Stomach smooth muscle (tissue), 2 donors: ENCODE measurements around the gene LIG1.

Source experiments
- H3K27ac ChIP-seq: one replicate; pipeline ENCODE4 v1.7.0; 2013; ENCODE audit warnings: mild to moderate bottlenecking, low read length, inconsistent platforms
- H3K27me3 ChIP-seq, 2 donors: one replicate each; pipeline ENCODE4 v1.7.0; 2013; ENCODE audit warnings: low read length in 2 of 2; ENCODE audit not compliant: insufficient read depth in 2 of 2, control insufficient read depth in 1 of 2
- H3K36me3 ChIP-seq, 2 donors: one replicate each; pipeline ENCODE4 v1.7.0; 2013; ENCODE audit warnings: low read length in 2 of 2; ENCODE audit not compliant: control insufficient read depth in 2 of 2, insufficient read depth in 2 of 2
- H3K4me1 ChIP-seq: one replicate; pipeline ENCODE4 v1.7.0; 2013; ENCODE audit warnings: low read length; ENCODE audit not compliant: control insufficient read depth, insufficient read depth
- H3K4me3 ChIP-seq, 2 donors: one replicate each; pipeline ENCODE4 v1.7.0; 2013; ENCODE audit warnings: low read length in 2 of 2
- H3K9ac ChIP-seq, 2 donors: one replicate each; pipeline ENCODE4 v1.7.0; 2013; ENCODE audit warnings: low read length in 2 of 2, mild to moderate bottlenecking in 1 of 2
- H3K9me3 ChIP-seq, 2 donors: one replicate each; pipeline ENCODE4 v1.7.0; 2013; ENCODE audit warnings: low read length in 2 of 2; ENCODE audit not compliant: control insufficient read depth in 2 of 2
- donor health status: healthy.
- donor health status: Pancreatic carcinoma.

The LIG1 gene

DNA sequence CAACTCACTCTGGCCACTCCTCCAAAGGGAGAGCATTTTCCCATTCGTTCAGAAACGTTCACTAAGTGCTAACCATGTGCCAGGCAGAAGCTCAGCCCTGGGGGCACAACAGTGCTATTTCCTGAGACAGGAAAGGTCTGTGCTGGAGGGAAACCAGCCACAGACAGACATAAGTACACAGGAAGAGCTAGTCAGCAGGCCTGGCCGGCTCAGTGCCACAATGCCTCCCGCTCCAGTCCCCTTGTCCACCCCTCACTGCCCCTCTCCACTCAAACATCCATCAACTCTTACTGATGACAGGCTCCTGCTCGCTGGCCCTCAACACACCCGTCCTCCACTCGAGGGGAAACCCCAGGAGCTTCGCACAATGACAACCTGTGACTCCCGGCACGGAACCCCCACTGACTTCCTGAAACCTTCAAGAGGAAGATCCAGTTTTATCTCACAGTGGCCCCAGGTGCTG, 48.2 kb downstream of the LIG1 start:
- no peak overlapping the region for H3K9ac ChIP-seq
- H3K4me3 ChIP-seq = no peak overlapping the region
- H3K27me3 ChIP-seq = no peaks in the 10 kb centered on the region
- no peak overlapping the region for H3K27ac ChIP-seq
- peaks cover 4% of the 10 kb centered on the region for H3K4me1 ChIP-seq
- no peaks in the 10 kb centered on the region for H3K36me3 ChIP-seq
- no peaks in the 10 kb centered on the region for H3K9me3 ChIP-seq

- Histone ChIP-seq H3K36me3 (no peaks in the 10 kb centered on the region), H3K27ac (no peak overlapping the region), H3K9me3 (no peaks in the 10 kb centered on the region), H3K4me1 (peaks cover 4% of the 10 kb centered on the region), H3K4me3 (no peak overlapping the region), H3K27me3 (no peaks in the 10 kb centered on the region), H3K9ac (no peak overlapping the region)
Observed at GRCh38 chr19:48121066-48121465, 49.1 kb downstream of the LIG1 start.

GRCh38 chr19:48120505-48120904, 49.6 kb downstream of the LIG1 start:
- Histone ChIP-seq H3K4me1 (peaks cover 4% of the 10 kb centered on the region), H3K36me3 (no peaks in the 10 kb centered on the region), H3K9me3 (no peaks in the 10 kb centered on the region), H3K27ac (no peak overlapping the region), H3K27me3 (no peaks in the 10 kb centered on the region), H3K4me3 (no peak overlapping the region), H3K9ac (no peak overlapping the region)

- Histone ChIP-seq H3K9me3 (no peaks in the 10 kb centered on the region), H3K4me1 (peaks cover 4% of the 10 kb centered on the region), H3K27me3 (no peaks in the 10 kb centered on the region), H3K9ac (no peak overlapping the region), H3K27ac (no peak overlapping the region), H3K36me3 (no peaks in the 10 kb centered on the region), H3K4me3 (no peak overlapping the region)
Observed at GRCh38 chr19:48118131-48118517, 52.0 kb downstream of the LIG1 start.

- H3K4me1 ChIP-seq = peaks cover 4% of the 10 kb centered on the region
- no peaks in the 10 kb centered on the region for H3K27me3 ChIP-seq
- H3K4me3 ChIP-seq = no peak overlapping the region
- no peaks in the 10 kb centered on the region for H3K9me3 ChIP-seq
- no peak overlapping the region for H3K9ac ChIP-seq
- no peaks in the 10 kb centered on the region for H3K36me3 ChIP-seq
- no peak overlapping the region for H3K27ac ChIP-seq
Observed at GRCh38 chr19:48117515-48118130, 52.5 kb downstream of the LIG1 start.

DNA sequence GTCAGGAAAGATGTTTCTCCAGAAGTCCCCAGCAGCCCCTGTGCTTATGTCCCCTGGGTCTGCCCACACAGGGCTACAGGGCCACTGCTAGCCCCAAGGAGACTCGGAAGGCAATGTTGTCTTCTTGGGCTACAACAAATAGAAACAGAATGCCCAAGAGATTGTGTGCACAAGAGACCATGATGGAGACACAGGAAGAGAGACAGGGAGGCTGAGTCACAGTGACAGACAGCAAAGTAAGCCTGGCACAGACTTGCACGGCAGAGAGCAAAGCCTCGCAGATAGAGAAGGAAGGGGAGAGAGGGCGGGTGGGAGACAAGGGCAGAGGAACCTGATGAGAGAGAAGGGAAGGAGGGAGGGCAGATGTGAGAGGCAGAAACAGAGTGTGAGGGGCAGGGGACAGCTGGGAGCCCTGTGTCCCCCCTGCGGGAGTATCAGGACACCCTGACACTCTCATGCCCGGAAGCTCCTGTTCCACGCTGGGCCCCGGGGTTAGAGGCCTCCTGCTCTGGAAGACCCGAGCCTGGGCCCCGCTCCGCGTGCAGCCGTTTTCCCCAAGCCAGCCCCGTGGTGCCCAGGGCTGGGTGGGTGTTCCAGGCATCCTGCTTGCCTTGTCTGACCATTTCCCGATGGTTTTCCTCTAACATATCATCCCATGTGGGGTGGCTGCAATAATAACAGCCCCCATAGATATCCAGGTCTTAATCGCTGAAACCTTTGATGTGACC, 56.8 kb downstream of the LIG1 start:
- Histone ChIP-seq H3K4me1 (peaks cover 18% of the 10 kb centered on the region), H3K36me3 (no peaks in the 10 kb centered on the region), H3K4me3 (no peak overlapping the region), H3K27me3 (no peaks in the 10 kb centered on the region), H3K9ac (no peak overlapping the region), H3K27ac (no peak overlapping the region), H3K9me3 (no peaks in the 10 kb centered on the region)

DNA sequence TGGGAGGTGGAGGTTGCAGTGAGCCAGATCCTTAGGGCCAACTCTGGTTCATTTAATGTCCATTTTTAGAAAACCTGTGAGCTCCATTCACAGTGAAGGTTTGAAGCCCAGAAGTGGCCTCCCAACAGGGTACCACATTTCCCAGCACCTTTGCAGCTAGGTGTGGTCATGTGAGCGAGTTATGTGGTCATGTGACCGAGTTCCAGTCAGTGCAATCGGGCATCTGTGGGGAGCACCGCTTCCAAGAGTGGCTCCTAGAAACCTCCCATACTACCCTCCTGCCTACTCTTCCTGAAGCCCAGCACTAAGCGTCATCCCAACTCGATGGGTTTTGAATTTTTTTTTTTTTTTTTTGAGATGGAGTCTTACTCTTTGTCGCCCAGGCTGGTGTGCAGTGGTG, 58.9 kb downstream of the LIG1 start:
- Histone ChIP-seq H3K4me1 (peaks cover 32% of the 10 kb centered on the region), H3K36me3 (no peaks in the 10 kb centered on the region), H3K9ac (peak overlapping the region; percentile 92 to 96), H3K27ac (peak overlapping the region; percentile 96), H3K9me3 (no peaks in the 10 kb centered on the region), H3K4me3 (peak overlapping the region in 1 of 2 donors; percentile 89), H3K27me3 (no peaks in the 10 kb centered on the region)

- peak within 1 kb of the TSS; percentile 92 to 96 for H3K9ac ChIP-seq
- no peaks in the 10 kb centered on the region for H3K36me3 ChIP-seq
- H3K4me3 ChIP-seq = peak within 1 kb of the TSS; percentile 84 to 89
- no peaks in the 10 kb centered on the region for H3K9me3 ChIP-seq
- H3K4me1 ChIP-seq = peaks cover 32% of the 10 kb centered on the region
- H3K27ac ChIP-seq = peak within 1 kb of the TSS; percentile 96
- H3K27me3 ChIP-seq = no peaks in the 10 kb centered on the region
Observed at GRCh38 chr19:48110350-48110966, 59.7 kb downstream of the LIG1 start, which contains the start of gene PLA2G4C. Gene PLA2G4C (minus strand): TSS chr19:48110817. CDS start chr19:48106529, 4,288 bp downstream.

DNA sequence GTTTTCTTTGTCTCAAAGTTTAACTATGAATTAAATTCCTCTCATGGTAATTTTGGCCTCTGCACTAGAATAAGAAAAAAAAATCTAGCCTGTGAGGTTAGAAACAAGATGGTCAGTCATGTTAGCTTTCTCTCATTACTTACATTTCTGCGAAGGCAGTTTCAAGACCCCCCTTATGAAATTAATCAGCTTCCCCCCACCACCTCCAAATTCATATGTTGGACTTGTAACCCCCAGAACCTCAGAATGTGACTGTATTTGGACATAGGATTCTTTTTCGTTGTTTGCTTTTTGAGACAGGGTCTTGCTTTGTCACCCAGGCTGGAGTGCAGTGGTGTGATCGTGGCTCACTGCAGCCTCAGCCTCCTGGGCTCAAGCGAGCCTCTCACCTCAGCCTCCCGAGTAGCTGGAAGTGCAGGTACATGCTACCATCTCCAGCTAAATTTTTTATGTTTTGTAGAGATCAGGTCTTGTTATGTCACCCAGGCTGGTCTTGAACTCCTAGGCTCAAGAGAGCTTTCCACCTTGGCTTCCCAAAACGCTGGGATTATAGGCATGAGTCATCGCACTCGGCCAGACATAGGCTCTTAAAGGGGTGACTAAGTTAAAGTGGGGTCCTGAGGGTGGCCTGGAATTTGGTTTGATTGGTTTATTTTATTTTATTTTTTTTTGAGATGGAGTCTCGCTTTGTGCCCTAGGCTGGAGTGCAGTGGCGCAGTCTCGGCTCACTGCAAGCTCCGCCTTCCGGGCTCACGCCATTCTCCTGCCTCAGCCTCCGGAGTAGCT, 61.0 kb downstream of the LIG1 start:
- Histone ChIP-seq H3K4me1 (peaks cover 32% of the 10 kb centered on the region), H3K9ac (no peak overlapping the region), H3K27ac (peak overlapping the region; percentile 96), H3K9me3 (no peaks in the 10 kb centered on the region), H3K36me3 (peaks cover 1 to 4% of the 10 kb centered on the region in 2 donors), H3K4me3 (peak overlapping the region in 1 of 2 donors; percentile 89), H3K27me3 (no peaks in the 10 kb centered on the region)

DNA sequence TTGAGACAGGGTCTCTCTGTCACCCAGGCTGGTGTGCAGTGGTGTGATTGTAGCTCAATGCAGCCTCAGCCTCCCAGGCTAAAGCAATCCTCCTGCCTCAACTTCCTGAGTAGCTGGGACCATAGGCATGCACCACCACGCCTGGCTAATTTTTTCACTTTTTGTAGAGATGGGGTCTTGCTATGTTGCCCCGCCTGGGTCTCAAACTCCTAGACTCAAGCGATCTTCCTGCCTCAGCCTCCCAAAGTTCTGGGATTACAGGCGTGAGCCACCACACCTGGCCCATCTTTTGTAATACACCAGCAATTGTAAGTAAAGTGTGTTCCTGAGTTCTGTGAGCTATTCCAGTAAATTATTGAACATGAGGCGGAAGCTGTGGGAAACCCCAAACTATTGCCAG, 66.2 kb downstream of the LIG1 start:
- H3K4me3 ChIP-seq = no peak overlapping the region
- H3K4me1 ChIP-seq = peaks cover 17% of the 10 kb centered on the region
- no peak overlapping the region for H3K27ac ChIP-seq
- H3K27me3 ChIP-seq = no peaks in the 10 kb centered on the region
- H3K9me3 ChIP-seq = no peaks in the 10 kb centered on the region
- peaks cover 20 to 21% of the 10 kb centered on the region in 2 donors for H3K36me3 ChIP-seq
- H3K9ac ChIP-seq = no peak overlapping the region
